Activated CD4-positive, alpha-beta T cell treated with anti-CD3 and anti-CD28 coated beads, Interleukin-10, Interleukin-2, amounts not matched to agents 100 ng/mL and 50 ng/mL, durations not matched to agents 16 hours and 8 hours (primary cell): ENCODE data around the gene NPY2R.

ENCODE experiments used
- DNase-seq: peaks from one replicate; pipeline ENCODE4 v3.0.0-alpha.2; 2020

NPY2R gene

GRCh38 chr4:155208258-155209054 lies at the start of gene NPY2R:
Gene NPY2R (plus strand): TSS chr4:155208636. CDS start chr4:155213940, 5,304 bp downstream.
- no peak for DNase-seq

GRCh38 chr4:155161357-155161756 lies 47.1 kb upstream of the NPY2R start:
- no peak for DNase-seq

GRCh38 chr4:155164718-155165117 lies 43.7 kb upstream of the NPY2R start:
- no peak for DNase-seq

GRCh38 chr4:155170569-155170968 lies 37.9 kb upstream of the NPY2R start:
- DNase-seq, result no peak

- DNase-seq, result no peak
Observed at GRCh38 chr4:155173371-155173770, 35.1 kb upstream of the NPY2R start.

GRCh38 chr4:155174668-155175067 lies 33.8 kb upstream of the NPY2R start:
- no peak for DNase-seq

GRCh38 chr4:155179216-155179615 lies 29.2 kb upstream of the NPY2R start:
- no peak for DNase-seq

- no peak for DNase-seq
Observed at GRCh38 chr4:155186972-155187371, 21.5 kb upstream of the NPY2R start.

- no peak for DNase-seq
Observed at GRCh38 chr4:155187989-155188388, 20.4 kb upstream of the NPY2R start.

- no peak for DNase-seq
Observed at GRCh38 chr4:155190099-155190498, 18.3 kb upstream of the NPY2R start.

- DNase-seq, result no peak
Observed at GRCh38 chr4:155197757-155198156, 10.7 kb upstream of the NPY2R start.

GRCh38 chr4:155207534-155208257 lies 740 bp upstream of the NPY2R start:
- no peak for DNase-seq

- no peak for DNase-seq
Observed at GRCh38 chr4:155220025-155220424, 11.6 kb downstream of the NPY2R start.

- DNase-seq, result no peak
Observed at GRCh38 chr4:155227131-155227530, 18.7 kb downstream of the NPY2R start.

- no peak for DNase-seq
Observed at GRCh38 chr4:155228713-155229112, 20.3 kb downstream of the NPY2R start.

GRCh38 chr4:155232432-155232831 lies 24.0 kb downstream of the NPY2R start:
- no peak for DNase-seq

- DNase-seq, result no peak
Observed at GRCh38 chr4:155234206-155234605, 25.8 kb downstream of the NPY2R start.

- no peak for DNase-seq
Observed at GRCh38 chr4:155237567-155237966, 29.1 kb downstream of the NPY2R start.

- DNase-seq, result no peak
Observed at GRCh38 chr4:155241225-155241624, 32.8 kb downstream of the NPY2R start.

GRCh38 chr4:155241664-155242063 lies 33.2 kb downstream of the NPY2R start:
- DNase-seq, result no peak

GRCh38 chr4:155245105-155245504 lies 36.7 kb downstream of the NPY2R start:
- DNase-seq, result no peak

- no peak for DNase-seq
Observed at GRCh38 chr4:155248002-155248896, 39.8 kb downstream of the NPY2R start.

GRCh38 chr4:155249016-155249566 lies 40.7 kb downstream of the NPY2R start:
- DNase-seq, result no peak
